B cell (primary cell): Measurements from ENCODE around the gene PHIP.

Experiments
- CTCF ChIP-seq: fragments of 200-600 bp; IDR thresholded peaks from one replicate; pipeline ENCODE4 v1.8.0; 2022; ENCODE audit warnings: antibody characterized with exemption, mild to moderate bottlenecking
- EZH2 ChIP-seq: IDR thresholded peaks from 2 replicates; pipeline ENCODE4 v1.6.1; 2012; ENCODE audit warnings: borderline replicate concordance, low read depth, mild to moderate bottlenecking, moderate library complexity, low read length; ENCODE audit not compliant: insufficient read depth, poor library complexity, severe bottlenecking

- TF ChIP-seq CTCF (no peak), EZH2 (no peak)
Observed at GRCh38 chr6:78947529-78947928, 130.5 kb downstream of the PHIP start.
